ENCODE measurements around the gene GNPDA1.

GRCh38 chr5:141997358-141997960 lies 15.4 kb downstream of the GNPDA1 start:
- no peak for TF ChIP-seq CTCF (IDR thresholded peaks at IDR 0.05)
- TF ChIP-seq REST (IDR thresholded peaks at IDR 0.05; ENCODE audit: insufficient read depth in 1 of 2, low read depth in 2 of 2, low read length in 1 of 2), result no peak
- TF ChIP-seq POLR2AphosphoS5 (IDR thresholded peaks at IDR 0.05; ENCODE audit: low read depth, low read length), result no peak
- no peak for TF ChIP-seq SIN3A (IDR thresholded peaks at IDR 0.05; ENCODE audit: borderline replicate concordance, insufficient read depth, low read depth, low read length)

All from Panc1 (cell line).